MM.1S (cell line): ENCODE measurements around the gene DNMT3B.

Source experiments
- DNase-seq: peaks from one replicate; pipeline ENCODE4 v3.0.0-alpha.2; 2015
- H2AFZ ChIP-seq: fragments of 300-600 bp; sonication (generic); 2 replicates; pipeline ENCODE4 v1.6.0; 2016; ENCODE audit warnings: antibody characterized with exemption, low read length
- H3F3A ChIP-seq: fragments of 300-600 bp; sonication (generic); 2 replicates; pipeline ENCODE4 v1.6.1; 2016; ENCODE audit warnings: mild to moderate bottlenecking, antibody characterized with exemption, low read length, moderate library complexity, mixed read lengths; ENCODE audit not compliant: insufficient read depth
- H3K27ac ChIP-seq: fragments of 300-600 bp; sonication (generic); 2 replicates; pipeline ENCODE4 v1.5.1; 2016; ENCODE audit warnings: mild to moderate bottlenecking, low read length
- H3K27me3 ChIP-seq: fragments of 300-600 bp; sonication (generic); replicated peaks from 2 replicates; pipeline ENCODE4 v1.6.0; 2016; ENCODE audit warnings: low read length; ENCODE audit not compliant: insufficient read depth
- H3K36me3 ChIP-seq: fragments of 300-600 bp; sonication (generic); replicated peaks from 2 replicates; pipeline ENCODE4 v1.6.1; 2016; ENCODE audit warnings: mild to moderate bottlenecking, low read length, mixed read lengths; ENCODE audit not compliant: insufficient read depth
- H3K4me1 ChIP-seq: fragments of 300-600 bp; sonication (generic); 2 replicates; pipeline ENCODE4 v1.6.1; 2016; ENCODE audit warnings: low read length, mixed read lengths
- H3K4me2 ChIP-seq: fragments of 300-600 bp; sonication (generic); 2 replicates; pipeline ENCODE4 v1.6.0; 2016; ENCODE audit warnings: low read depth, low read length
- H3K4me3 ChIP-seq: fragments of 300-600 bp; sonication (generic); 2 replicates; pipeline ENCODE4 v1.5.1; 2016; ENCODE audit warnings: low read length, mixed read lengths
- H3K79me2 ChIP-seq: fragments of 300-600 bp; sonication (generic); 2 replicates; pipeline ENCODE4 v1.6.1; 2016; ENCODE audit warnings: mixed run types, low read length, mixed read lengths
- H3K9ac ChIP-seq: fragments of 300-600 bp; sonication (generic); 2 replicates; pipeline ENCODE4 v1.6.1; 2016; ENCODE audit warnings: low read length, mixed read lengths
- H3K9me2 ChIP-seq: fragments of 300-600 bp; sonication (generic); replicated peaks from 2 replicates; pipeline ENCODE4 v1.6.1; 2016; ENCODE audit warnings: mild to moderate bottlenecking, low read length, mixed read lengths; ENCODE audit not compliant: insufficient read depth
- H3K9me3 ChIP-seq: fragments of 300-600 bp; sonication (generic); replicated peaks from 2 replicates; pipeline ENCODE4 v1.6.1; 2016; ENCODE audit warnings: mild to moderate bottlenecking, low read length, mixed read lengths; ENCODE audit not compliant: insufficient read depth
- H4K20me1 ChIP-seq: fragments of 300-600 bp; sonication (generic); 2 replicates; pipeline ENCODE4 v1.6.1; 2016; ENCODE audit warnings: mild to moderate bottlenecking, low read length, moderate library complexity, mixed read lengths; ENCODE audit not compliant: insufficient read depth
- EZH2 ChIP-seq: fragments of 300-600 bp; sonication (generic); optimal IDR thresholded peaks from 2 replicates; pipeline ENCODE3; 2017; ENCODE audit warnings: low read depth, mild to moderate bottlenecking, antibody characterized with exemption, low read length, mixed read lengths
- EZH2phosphoT487 ChIP-seq: fragments of 300-600 bp; sonication (generic); IDR thresholded peaks from 2 replicates; pipeline ENCODE4 v1.6.1; 2018; ENCODE audit warnings: antibody characterized with exemption, low read length
- TF ChIP-seq, protein P1 (sequence below): fragments of 300-600 bp; sonication (generic); IDR thresholded peaks from 2 replicates; pipeline ENCODE4 v1.5.1; 2016; ENCODE audit warnings: antibody characterized with exemption, low read length, mixed read lengths

Gene DNMT3B

DNA sequence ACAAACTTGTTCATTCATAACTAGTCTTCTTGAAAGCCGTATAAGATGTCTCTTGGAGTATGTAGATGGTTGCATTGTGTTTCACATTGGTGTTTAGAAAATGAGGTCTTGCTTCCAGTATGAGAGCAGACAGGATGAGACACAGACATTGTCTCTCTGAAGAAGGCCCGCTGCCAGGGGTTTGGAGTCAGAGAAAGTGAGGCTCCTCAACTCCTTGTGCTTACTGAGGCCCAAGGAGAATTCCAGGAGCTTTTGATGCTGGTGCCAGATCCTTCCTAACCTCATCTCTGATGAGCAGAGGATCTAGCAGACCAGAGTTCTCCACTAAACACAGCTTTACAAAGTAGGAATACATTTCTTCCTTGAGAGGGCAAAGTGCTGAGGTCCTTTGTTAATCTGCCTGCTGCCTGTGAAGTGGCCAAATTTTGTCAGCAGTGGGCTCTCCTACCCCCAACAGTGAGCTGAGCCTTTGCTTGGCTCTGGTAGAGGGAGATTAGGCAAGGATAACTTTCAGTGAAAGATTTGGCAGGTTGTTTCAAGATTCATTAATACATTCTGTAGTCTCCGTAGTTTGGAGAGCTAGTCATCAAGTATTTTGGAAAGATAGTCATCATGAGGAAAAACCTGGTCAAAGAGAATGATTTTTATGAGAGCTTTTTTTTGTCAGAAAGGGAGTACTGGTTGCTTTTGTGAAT lies 67.3 kb downstream of the DNMT3B start:
- H3K27me3 ChIP-seq, result no peaks in the 10 kb centered on the region
- H3K36me3 ChIP-seq, result peaks cover 24% of the 10 kb centered on the region
- no peak for DNase-seq
- no peaks in the 10 kb centered on the region for H3K9me2 ChIP-seq
- no peak overlapping the region for H2AFZ ChIP-seq
- no peak overlapping the region for H3K4me2 ChIP-seq
- no peaks in the 10 kb centered on the region for H3K9me3 ChIP-seq
- peaks cover 96% of the 10 kb centered on the region for H3K79me2 ChIP-seq
- no peak overlapping the region for H3K9ac ChIP-seq
- no peaks in the 10 kb centered on the region for H3K4me1 ChIP-seq
- no peak overlapping the region for H3K4me3 ChIP-seq
- H3F3A ChIP-seq, result no peaks in the 10 kb centered on the region
- TF ChIP-seq, protein P1, sequence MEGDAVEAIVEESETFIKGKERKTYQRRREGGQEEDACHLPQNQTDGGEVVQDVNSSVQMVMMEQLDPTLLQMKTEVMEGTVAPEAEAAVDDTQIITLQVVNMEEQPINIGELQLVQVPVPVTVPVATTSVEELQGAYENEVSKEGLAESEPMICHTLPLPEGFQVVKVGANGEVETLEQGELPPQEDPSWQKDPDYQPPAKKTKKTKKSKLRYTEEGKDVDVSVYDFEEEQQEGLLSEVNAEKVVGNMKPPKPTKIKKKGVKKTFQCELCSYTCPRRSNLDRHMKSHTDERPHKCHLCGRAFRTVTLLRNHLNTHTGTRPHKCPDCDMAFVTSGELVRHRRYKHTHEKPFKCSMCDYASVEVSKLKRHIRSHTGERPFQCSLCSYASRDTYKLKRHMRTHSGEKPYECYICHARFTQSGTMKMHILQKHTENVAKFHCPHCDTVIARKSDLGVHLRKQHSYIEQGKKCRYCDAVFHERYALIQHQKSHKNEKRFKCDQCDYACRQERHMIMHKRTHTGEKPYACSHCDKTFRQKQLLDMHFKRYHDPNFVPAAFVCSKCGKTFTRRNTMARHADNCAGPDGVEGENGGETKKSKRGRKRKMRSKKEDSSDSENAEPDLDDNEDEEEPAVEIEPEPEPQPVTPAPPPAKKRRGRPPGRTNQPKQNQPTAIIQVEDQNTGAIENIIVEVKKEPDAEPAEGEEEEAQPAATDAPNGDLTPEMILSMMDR, result no peak
- no peak for TF ChIP-seq EZH2phosphoT487
- no peak for TF ChIP-seq EZH2
- no peak overlapping the region for H3K27ac ChIP-seq
- H4K20me1 ChIP-seq, result peaks cover 27% of the 10 kb centered on the region

GRCh38 chr20:32830437-32830836 lies 68.3 kb downstream of the DNMT3B start:
- no peaks in the 10 kb centered on the region for H3F3A ChIP-seq
- H3K9me2 ChIP-seq, result no peaks in the 10 kb centered on the region
- H4K20me1 ChIP-seq, result peaks cover 21% of the 10 kb centered on the region
- H3K9ac ChIP-seq, result no peak overlapping the region
- H3K27me3 ChIP-seq, result no peaks in the 10 kb centered on the region
- H2AFZ ChIP-seq, result no peak overlapping the region
- H3K4me2 ChIP-seq, result no peak overlapping the region
- H3K79me2 ChIP-seq, result peaks cover 94% of the 10 kb centered on the region
- peaks cover 24% of the 10 kb centered on the region for H3K36me3 ChIP-seq
- H3K9me3 ChIP-seq, result no peaks in the 10 kb centered on the region
- H3K27ac ChIP-seq, result no peak overlapping the region
- H3K4me1 ChIP-seq, result no peaks in the 10 kb centered on the region
- H3K4me3 ChIP-seq, result no peak overlapping the region
- no peak for DNase-seq
- TF ChIP-seq EZH2 (no peak), EZH2phosphoT487 (no peak)
- TF ChIP-seq, protein P1, result no peak

DNA sequence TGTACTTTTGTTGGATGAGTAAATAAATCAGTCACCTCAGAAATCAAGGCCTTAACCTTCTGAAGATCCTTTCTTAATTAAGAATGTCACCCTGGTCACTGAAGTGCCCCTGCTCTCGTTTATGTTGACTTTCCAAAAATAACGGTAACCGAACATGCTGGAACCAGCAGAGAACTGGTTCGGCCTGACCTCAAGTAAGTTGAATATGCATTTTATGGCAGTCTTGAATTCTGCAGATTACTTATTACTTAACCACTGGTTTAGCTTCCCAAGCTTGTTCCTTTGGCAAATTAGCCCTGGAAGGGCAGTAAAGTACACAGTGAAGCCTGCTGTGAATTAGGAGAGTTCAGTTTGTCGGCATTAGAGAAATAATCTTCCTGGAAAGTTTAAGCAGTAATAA lies 69.8 kb downstream of the DNMT3B start:
- TF ChIP-seq EZH2phosphoT487 (no peak), EZH2 (no peak)
- TF ChIP-seq, protein P1, result no peak
- H3K27me3 ChIP-seq, result no peaks in the 10 kb centered on the region
- no peaks in the 10 kb centered on the region for H3F3A ChIP-seq
- H4K20me1 ChIP-seq, result peaks cover 21% of the 10 kb centered on the region
- no peak overlapping the region for H3K4me2 ChIP-seq
- no peaks in the 10 kb centered on the region for H3K4me1 ChIP-seq
- H3K9me3 ChIP-seq, result no peaks in the 10 kb centered on the region
- no peak overlapping the region for H3K27ac ChIP-seq
- H2AFZ ChIP-seq, result no peak overlapping the region
- H3K9ac ChIP-seq, result no peak overlapping the region
- no peak for DNase-seq
- peaks cover 96% of the 10 kb centered on the region for H3K79me2 ChIP-seq
- H3K4me3 ChIP-seq, result no peak overlapping the region
- H3K36me3 ChIP-seq, result peaks cover 29% of the 10 kb centered on the region
- no peaks in the 10 kb centered on the region for H3K9me2 ChIP-seq
